ENCODE data around the gene PIP4K2C. TPM values are rescaled to one million over a fixed set of nuclear protein-coding genes. Genes with fewer than 3 reads are reported as not detected.

Gene PIP4K2C
- total RNA-seq: 7.3 and 9.9 TPM in 2 replicates

- DNase-seq (ENCODE audit: extremely low read depth, low read depth, low spot score): no peak
Measured at GRCh38 chr12:57590864-57591781, at the start of gene PIP4K2C. Gene PIP4K2C, plus strand, starts transcription at chr12:57591192. Its CDS starts 98 bp downstream, at chr12:57591290.

GRCh38 chr12:57541717-57542116 is 49.3 kb upstream of the PIP4K2C start:
- DNase-seq (ENCODE audit: extremely low read depth, low read depth, low spot score): no peak

- no peak for DNase-seq (ENCODE audit: extremely low read depth, low read depth, low spot score)
Measured at GRCh38 chr12:57543581-57543980, 47.4 kb upstream of the PIP4K2C start.

GRCh38 chr12:57545809-57546437 is 45.1 kb upstream of the PIP4K2C start:
- no peak for DNase-seq (ENCODE audit: extremely low read depth, low read depth, low spot score)

DNA sequence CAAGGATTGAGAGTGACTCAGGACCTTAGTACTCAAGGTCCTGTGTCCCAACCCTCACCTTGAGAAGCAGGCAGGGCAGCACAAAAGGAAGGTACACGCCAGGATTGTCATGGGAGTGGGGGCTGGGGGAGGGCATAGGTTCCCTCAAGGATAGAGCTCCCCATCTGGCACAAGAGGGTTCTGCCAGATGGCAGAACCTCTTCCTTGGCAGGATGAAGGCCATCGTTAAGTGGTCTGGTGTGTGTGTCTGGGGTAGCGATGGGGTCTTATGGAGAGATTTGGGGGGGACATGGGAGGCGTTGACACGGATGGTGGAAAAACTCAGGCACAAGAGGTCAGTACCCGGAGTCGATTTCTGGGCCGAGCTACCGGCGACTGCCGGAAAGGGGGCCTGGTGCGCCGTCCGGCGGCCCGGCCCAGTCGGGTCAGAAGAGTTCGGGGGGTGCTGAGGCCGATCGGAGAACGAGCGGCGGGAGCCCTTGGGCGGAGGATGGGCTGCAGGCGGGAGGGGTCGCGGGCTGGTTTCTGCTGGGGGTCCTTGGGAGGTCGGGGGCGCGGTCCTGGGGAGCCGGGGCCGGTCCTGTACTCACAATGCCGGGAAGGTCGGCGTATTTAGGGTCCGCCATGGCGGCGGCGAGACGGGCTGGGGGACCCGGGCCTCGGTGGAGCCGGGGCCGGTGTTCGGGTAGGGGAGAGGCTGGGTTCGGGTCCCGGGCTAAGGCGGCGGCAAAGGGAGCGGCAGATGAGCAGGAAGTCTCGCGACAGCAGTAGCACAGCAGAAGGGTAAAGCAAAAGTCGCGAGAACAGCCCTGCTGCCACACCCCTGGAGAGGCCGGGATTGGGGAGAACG is 44.3 kb upstream of the PIP4K2C start, which contains the start of gene DCTN2:
Gene DCTN2, minus strand, starts transcription at position 755 of the 850 bp plus-strand sequence. Its CDS starts 129 bp downstream, at position 626.
- DNase-seq (ENCODE audit: extremely low read depth, low read depth, low spot score): peak; percentile 85

GRCh38 chr12:57547288-57548012 is 43.5 kb upstream of the PIP4K2C start:
- DNase-seq (ENCODE audit: extremely low read depth, low read depth, low spot score): no peak

GRCh38 chr12:57548013-57548315 is 43.0 kb upstream of the PIP4K2C start:
- DNase-seq (ENCODE audit: extremely low read depth, low read depth, low spot score): no peak

DNA sequence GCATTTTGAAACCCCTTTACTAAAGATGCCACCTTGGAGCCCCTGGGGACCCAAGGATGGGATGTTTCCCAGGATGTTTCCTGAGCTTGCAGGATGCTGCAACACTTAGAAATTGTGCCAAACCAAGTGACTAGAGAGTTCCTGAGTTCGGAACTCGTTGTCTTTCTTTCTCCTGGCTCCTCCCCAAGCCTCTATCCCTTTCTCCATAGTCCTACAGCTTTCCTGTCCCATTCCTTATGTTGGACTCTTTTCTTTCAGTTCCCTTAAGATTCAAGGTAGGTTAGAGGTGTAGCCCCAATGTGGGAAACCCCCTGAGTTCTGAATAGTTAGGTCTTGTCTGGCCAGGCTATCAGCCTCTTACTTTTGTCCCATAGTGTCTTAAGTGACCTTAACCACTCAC is 42.5 kb upstream of the PIP4K2C start:
- no peak for DNase-seq (ENCODE audit: extremely low read depth, low read depth, low spot score)

GRCh38 chr12:57549203-57549908 is 41.6 kb upstream of the PIP4K2C start:
- DNase-seq (ENCODE audit: extremely low read depth, low read depth, low spot score): no peak

- no peak for DNase-seq (ENCODE audit: extremely low read depth, low read depth, low spot score)
Measured at GRCh38 chr12:57549909-57550640, 40.9 kb upstream of the PIP4K2C start, which contains the start of gene KIF5A. Gene KIF5A, plus strand, starts transcription at chr12:57550044. Its CDS starts 228 bp downstream, at chr12:57550272.

DNA sequence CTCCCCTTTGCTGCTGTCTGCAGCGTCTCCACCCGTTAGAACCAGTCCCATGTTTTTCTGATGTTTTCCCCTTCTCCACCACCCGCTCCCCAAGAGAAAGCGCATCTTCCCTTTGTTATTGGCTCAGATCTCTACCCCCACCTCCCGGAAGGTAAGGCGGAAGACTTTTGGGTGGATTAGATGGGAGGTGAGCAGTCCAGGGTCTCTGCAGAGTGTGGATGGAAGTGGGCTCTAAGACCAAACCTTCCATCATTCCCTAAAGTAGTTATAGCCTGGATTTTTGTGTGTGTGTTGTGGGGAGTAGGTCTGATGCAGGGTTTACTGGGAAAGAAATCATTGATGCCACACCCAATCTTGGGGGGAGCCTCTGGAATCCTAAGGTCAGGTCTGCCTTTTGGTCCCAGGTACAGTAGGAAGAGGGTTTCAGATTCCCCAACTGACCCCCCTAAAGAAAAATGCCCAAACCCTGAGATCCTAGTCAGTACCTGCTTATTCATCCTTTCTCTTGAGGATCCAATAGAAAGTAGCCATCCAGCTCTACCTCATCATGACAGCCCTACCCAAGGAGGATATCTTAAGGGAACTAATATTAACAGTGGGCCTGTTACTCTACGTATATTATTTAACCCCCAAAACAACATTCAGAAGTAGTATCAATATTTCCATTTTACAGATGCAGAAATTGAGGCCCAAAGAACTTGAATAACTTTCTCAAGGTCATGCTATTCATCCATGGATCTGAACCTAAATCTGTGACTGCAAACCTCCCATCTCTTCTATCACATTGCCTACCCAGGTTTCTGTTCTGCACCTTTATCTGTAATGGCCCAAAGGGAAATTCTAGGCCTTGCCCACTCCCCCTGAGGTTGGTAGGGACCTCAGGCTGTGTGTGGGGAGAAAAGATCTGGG is 40.1 kb upstream of the PIP4K2C start:
- no peak for DNase-seq (ENCODE audit: extremely low read depth, low read depth, low spot score)

GRCh38 chr12:57551637-57552305 is 39.2 kb upstream of the PIP4K2C start:
- no peak for DNase-seq (ENCODE audit: extremely low read depth, low read depth, low spot score)

DNA sequence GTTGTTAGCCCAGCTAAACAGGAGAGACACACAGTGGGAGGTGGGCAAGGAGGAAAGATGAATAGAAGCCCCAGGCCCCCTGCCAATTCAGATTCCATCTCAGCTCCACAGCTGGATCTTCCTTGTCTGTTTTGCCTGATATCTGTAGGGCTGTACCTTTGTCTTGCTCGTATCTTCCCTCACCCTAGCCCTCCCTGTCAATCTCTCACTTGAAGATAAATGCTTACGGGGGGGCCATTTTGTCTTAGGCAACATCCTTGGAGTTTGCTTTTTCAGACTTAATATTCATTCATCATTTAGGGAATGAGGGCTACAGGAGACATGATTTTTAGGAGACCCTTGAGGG is 38.7 kb upstream of the PIP4K2C start:
- DNase-seq (ENCODE audit: extremely low read depth, low read depth, low spot score): no peak

GRCh38 chr12:57552835-57553313 is 38.1 kb upstream of the PIP4K2C start:
- DNase-seq (ENCODE audit: extremely low read depth, low read depth, low spot score): no peak

- DNase-seq (ENCODE audit: extremely low read depth, low read depth, low spot score): no peak
Measured at GRCh38 chr12:57553343-57554202, 37.4 kb upstream of the PIP4K2C start.

DNA sequence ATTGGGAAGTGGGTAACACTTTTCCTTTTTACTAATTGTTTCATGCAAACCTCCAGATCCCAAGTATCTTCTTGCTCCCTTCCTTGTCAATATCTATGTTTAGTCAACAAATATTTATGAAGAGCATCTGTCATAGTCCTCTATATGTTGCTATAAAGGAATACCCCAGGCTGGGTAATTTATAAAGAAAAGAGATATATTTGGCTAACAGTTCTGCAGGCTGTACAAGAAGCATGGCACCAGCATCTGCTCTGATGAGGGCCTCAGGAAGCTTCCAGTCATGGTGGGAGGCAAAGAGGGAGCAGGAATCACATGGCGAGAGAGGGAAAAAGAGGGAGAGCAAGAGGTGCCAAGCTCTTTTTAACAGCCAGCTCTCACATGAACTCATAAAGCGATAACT is 36.5 kb upstream of the PIP4K2C start:
- no peak for DNase-seq (ENCODE audit: extremely low read depth, low read depth, low spot score)

GRCh38 chr12:57554897-57555296 is 36.1 kb upstream of the PIP4K2C start:
- DNase-seq (ENCODE audit: extremely low read depth, low read depth, low spot score): no peak

All from glomerular endothelial cell (primary cell).